ENCODE data around the gene SUGCT.

- TF ChIP-seq ZNF274 (IDR thresholded peaks at IDR 0.05; ENCODE audit: low read depth, low read length) (no peak), YY1 (IDR thresholded peaks at IDR 0.05; ENCODE audit: insufficient read depth, insufficient read length) (no peak), SUZ12 (IDR thresholded peaks at IDR 0.05; ENCODE audit: extremely low read depth, insufficient read depth, insufficient read length) (no peak)
These were observed 337.1 kb downstream of the SUGCT start for GRCh38 chr7:40471891-40472290.
